ENCODE data around the gene RHOB.

GRCh38 chr2:20479835-20480234 lies 33.0 kb downstream of the RHOB start:
- TF ChIP-seq ESRRG (CRISPR knock-in tag; IDR thresholded peaks at IDR 0.05), result no peak
- TF ChIP-seq, protein P1, sequence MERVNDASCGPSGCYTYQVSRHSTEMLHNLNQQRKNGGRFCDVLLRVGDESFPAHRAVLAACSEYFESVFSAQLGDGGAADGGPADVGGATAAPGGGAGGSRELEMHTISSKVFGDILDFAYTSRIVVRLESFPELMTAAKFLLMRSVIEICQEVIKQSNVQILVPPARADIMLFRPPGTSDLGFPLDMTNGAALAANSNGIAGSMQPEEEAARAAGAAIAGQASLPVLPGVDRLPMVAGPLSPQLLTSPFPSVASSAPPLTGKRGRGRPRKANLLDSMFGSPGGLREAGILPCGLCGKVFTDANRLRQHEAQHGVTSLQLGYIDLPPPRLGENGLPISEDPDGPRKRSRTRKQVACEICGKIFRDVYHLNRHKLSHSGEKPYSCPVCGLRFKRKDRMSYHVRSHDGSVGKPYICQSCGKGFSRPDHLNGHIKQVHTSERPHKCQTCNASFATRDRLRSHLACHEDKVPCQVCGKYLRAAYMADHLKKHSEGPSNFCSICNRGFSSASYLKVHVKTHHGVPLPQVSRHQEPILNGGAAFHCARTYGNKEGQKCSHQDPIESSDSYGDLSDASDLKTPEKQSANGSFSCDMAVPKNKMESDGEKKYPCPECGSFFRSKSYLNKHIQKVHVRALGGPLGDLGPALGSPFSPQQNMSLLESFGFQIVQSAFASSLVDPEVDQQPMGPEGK (CRISPR knock-in tag; IDR thresholded peaks at IDR 0.05; ENCODE audit: borderline replicate concordance), result no peak
- TF ChIP-seq, protein P2, sequence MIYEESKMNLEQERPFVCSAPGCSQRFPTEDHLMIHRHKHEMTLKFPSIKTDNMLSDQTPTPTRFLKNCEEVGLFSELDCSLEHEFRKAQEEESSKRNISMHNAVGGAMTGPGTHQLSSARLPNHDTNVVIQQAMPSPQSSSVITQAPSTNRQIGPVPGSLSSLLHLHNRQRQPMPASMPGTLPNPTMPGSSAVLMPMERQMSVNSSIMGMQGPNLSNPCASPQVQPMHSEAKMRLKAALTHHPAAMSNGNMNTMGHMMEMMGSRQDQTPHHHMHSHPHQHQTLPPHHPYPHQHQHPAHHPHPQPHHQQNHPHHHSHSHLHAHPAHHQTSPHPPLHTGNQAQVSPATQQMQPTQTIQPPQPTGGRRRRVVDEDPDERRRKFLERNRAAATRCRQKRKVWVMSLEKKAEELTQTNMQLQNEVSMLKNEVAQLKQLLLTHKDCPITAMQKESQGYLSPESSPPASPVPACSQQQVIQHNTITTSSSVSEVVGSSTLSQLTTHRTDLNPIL (CRISPR knock-in tag; IDR thresholded peaks at IDR 0.05; ENCODE audit: low read depth), result no peak
- no peak for TF ChIP-seq ZFP3 (CRISPR knock-in tag; IDR thresholded peaks at IDR 0.05)

Measured in SK-N-SH treated with all-trans-retinoic acid at 6 μM for 48 hours (cell line).